ENCODE results near the gene ACBD4.
A peak's percentile ranks its signal among the peaks of the same experiment; 100 is the strongest.

The ACBD4 gene

DNA sequence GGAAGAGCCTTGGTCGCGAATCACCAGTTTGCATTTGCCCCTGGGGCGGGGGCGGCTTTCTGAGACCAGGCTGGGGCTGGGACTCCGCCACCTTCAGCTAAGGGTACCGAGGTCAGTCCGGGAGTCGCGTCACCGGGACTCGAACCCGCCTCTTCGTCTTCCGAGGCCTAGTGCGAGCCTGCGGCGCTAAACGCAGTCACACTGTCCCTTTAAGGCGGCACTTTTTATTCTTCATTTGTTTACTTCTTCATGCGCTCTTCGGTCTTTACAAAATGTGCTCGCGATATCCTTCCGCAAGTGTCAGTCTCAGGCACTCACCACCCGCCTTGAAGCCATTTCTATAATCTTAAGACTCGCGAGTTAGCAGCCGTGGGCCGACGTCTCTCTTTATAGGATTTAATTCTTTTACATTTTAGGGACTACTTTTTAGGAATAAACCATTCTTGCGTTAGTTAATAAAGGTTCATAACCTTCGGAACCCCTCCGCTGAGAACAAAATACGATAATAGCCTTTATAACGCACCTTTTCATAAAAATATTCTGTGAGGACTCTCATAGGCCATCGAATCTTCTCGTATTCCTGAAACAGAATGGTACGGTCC lies 12.2 kb downstream of the ACBD4 start (continued):
- TF ChIP-seq, protein P1, sequence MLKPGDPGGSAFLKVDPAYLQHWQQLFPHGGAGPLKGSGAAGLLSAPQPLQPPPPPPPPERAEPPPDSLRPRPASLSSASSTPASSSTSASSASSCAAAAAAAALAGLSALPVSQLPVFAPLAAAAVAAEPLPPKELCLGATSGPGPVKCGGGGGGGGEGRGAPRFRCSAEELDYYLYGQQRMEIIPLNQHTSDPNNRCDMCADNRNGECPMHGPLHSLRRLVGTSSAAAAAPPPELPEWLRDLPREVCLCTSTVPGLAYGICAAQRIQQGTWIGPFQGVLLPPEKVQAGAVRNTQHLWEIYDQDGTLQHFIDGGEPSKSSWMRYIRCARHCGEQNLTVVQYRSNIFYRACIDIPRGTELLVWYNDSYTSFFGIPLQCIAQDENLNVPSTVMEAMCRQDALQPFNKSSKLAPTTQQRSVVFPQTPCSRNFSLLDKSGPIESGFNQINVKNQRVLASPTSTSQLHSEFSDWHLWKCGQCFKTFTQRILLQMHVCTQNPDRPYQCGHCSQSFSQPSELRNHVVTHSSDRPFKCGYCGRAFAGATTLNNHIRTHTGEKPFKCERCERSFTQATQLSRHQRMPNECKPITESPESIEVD (tag by site-specific recombination; IDR thresholded peaks at IDR 0.05) = peak; percentile 42; the same call in 1 of the 2 replicates
- TF ChIP-seq, protein P2, sequence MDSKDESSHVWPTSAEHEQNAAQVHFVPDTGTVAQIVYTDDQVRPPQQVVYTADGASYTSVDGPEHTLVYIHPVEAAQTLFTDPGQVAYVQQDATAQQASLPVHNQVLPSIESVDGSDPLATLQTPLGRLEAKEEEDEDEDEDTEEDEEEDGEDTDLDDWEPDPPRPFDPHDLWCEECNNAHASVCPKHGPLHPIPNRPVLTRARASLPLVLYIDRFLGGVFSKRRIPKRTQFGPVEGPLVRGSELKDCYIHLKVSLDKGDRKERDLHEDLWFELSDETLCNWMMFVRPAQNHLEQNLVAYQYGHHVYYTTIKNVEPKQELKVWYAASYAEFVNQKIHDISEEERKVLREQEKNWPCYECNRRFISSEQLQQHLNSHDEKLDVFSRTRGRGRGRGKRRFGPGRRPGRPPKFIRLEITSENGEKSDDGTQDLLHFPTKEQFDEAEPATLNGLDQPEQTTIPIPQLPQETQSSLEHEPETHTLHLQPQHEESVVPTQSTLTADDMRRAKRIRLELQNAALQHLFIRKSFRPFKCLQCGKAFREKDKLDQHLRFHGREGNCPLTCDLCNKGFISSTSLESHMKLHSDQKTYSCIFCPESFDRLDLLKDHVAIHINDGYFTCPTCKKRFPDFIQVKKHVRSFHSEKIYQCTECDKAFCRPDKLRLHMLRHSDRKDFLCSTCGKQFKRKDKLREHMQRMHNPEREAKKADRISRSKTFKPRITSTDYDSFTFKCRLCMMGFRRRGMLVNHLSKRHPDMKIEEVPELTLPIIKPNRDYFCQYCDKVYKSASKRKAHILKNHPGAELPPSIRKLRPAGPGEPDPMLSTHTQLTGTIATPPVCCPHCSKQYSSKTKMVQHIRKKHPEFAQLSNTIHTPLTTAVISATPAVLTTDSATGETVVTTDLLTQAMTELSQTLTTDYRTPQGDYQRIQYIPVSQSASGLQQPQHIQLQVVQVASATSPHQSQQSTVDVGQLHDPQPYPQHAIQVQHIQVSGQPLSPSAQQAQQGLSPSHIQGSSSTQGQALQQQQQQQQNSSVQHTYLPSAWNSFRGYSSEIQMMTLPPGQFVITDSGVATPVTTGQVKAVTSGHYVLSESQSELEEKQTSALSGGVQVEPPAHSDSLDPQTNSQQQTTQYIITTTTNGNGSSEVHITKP (tag by site-specific recombination; IDR thresholded peaks at IDR 0.05) = peak; percentile 100
- TF ChIP-seq, protein P3, sequence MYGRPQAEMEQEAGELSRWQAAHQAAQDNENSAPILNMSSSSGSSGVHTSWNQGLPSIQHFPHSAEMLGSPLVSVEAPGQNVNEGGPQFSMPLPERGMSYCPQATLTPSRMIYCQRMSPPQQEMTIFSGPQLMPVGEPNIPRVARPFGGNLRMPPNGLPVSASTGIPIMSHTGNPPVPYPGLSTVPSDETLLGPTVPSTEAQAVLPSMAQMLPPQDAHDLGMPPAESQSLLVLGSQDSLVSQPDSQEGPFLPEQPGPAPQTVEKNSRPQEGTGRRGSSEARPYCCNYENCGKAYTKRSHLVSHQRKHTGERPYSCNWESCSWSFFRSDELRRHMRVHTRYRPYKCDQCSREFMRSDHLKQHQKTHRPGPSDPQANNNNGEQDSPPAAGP (tag by site-specific recombination; IDR thresholded peaks at IDR 0.05) = peak; percentile 97
- TF ChIP-seq ZNF366 (tag by site-specific recombination; conservative IDR thresholded peaks at IDR 0.05) = no peak; the same call in 1 of the 2 replicates
- TF ChIP-seq ZNF843 (tag by site-specific recombination; IDR thresholded peaks at IDR 0.05) = peak; percentile 82
- no peak for TF ChIP-seq ZNF404 (tag by site-specific recombination; IDR thresholded peaks at IDR 0.05)
- TF ChIP-seq ZNF112 (tag by site-specific recombination; IDR thresholded peaks at IDR 0.05) = no peak
- TF ChIP-seq ZNF776 (tag by site-specific recombination; IDR thresholded peaks at IDR 0.05; ENCODE audit: borderline replicate concordance) = no peak
- TF ChIP-seq, protein P4, sequence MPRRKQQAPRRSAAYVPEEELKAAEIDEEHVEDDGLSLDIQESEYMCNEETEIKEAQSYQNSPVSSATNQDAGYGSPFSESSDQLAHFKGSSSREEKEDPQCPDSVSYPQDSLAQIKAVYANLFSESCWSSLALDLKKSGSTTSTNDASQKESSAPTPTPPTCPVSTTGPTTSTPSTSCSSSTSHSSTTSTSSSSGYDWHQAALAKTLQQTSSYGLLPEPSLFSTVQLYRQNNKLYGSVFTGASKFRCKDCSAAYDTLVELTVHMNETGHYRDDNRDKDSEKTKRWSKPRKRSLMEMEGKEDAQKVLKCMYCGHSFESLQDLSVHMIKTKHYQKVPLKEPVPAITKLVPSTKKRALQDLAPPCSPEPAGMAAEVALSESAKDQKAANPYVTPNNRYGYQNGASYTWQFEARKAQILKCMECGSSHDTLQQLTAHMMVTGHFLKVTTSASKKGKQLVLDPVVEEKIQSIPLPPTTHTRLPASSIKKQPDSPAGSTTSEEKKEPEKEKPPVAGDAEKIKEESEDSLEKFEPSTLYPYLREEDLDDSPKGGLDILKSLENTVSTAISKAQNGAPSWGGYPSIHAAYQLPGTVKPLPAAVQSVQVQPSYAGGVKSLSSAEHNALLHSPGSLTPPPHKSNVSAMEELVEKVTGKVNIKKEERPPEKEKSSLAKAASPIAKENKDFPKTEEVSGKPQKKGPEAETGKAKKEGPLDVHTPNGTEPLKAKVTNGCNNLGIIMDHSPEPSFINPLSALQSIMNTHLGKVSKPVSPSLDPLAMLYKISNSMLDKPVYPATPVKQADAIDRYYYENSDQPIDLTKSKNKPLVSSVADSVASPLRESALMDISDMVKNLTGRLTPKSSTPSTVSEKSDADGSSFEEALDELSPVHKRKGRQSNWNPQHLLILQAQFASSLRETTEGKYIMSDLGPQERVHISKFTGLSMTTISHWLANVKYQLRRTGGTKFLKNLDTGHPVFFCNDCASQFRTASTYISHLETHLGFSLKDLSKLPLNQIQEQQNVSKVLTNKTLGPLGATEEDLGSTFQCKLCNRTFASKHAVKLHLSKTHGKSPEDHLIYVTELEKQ (tag by site-specific recombination; IDR thresholded peaks at IDR 0.05; ENCODE audit: borderline replicate concordance) = peak; percentile 90
- TF ChIP-seq ZNF701 (tag by site-specific recombination; IDR thresholded peaks at IDR 0.05) = no peak
- TF ChIP-seq, protein P5, sequence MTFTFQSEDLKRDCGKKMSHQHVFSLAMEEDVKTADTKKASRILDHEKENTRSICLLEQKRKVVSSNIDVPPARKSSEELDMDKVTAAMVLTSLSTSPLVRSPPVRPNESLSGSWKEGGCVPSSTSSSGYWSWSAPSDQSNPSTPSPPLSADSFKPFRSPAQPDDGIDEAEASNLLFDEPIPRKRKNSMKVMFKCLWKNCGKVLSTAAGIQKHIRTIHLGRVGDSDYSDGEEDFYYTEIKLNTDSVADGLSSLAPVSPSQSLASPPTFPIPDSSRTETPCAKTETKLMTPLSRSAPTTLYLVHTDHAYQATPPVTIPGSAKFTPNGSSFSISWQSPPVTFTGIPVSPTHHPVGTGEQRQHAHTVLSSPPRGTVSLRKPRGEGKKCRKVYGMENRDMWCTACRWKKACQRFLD (tag by site-specific recombination; IDR thresholded peaks at IDR 0.05) = no peak
- TF ChIP-seq KLF7 (tag by site-specific recombination; IDR thresholded peaks at IDR 0.05; ENCODE audit: borderline replicate concordance) = peak; percentile 90
- TF ChIP-seq GLIS2 (tag by site-specific recombination; IDR thresholded peaks at IDR 0.05) = no peak
- TF ChIP-seq SP7 (tag by site-specific recombination; IDR thresholded peaks at IDR 0.05) = peak; percentile 85
- TF ChIP-seq, protein P6, sequence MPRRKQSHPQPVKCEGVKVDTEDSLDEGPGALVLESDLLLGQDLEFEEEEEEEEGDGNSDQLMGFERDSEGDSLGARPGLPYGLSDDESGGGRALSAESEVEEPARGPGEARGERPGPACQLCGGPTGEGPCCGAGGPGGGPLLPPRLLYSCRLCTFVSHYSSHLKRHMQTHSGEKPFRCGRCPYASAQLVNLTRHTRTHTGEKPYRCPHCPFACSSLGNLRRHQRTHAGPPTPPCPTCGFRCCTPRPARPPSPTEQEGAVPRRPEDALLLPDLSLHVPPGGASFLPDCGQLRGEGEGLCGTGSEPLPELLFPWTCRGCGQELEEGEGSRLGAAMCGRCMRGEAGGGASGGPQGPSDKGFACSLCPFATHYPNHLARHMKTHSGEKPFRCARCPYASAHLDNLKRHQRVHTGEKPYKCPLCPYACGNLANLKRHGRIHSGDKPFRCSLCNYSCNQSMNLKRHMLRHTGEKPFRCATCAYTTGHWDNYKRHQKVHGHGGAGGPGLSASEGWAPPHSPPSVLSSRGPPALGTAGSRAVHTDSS (tag by site-specific recombination; IDR thresholded peaks at IDR 0.05) = peak; percentile 76
- peak; percentile 57 for TF ChIP-seq SP2 (tag by site-specific recombination; IDR thresholded peaks at IDR 0.05)
- TF ChIP-seq ZNF600 (tag by site-specific recombination; IDR thresholded peaks at IDR 0.05) = no peak
- TF ChIP-seq, protein P7, sequence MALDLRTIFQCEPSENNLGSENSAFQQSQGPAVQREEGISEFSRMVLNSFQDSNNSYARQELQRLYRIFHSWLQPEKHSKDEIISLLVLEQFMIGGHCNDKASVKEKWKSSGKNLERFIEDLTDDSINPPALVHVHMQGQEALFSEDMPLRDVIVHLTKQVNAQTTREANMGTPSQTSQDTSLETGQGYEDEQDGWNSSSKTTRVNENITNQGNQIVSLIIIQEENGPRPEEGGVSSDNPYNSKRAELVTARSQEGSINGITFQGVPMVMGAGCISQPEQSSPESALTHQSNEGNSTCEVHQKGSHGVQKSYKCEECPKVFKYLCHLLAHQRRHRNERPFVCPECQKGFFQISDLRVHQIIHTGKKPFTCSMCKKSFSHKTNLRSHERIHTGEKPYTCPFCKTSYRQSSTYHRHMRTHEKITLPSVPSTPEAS (tag by site-specific recombination; IDR thresholded peaks at IDR 0.05) = peak; percentile 71
- no peak for TF ChIP-seq ZNF121 (tag by site-specific recombination; IDR thresholded peaks at IDR 0.05)
- TF ChIP-seq ZNF660 (tag by site-specific recombination; IDR thresholded peaks at IDR 0.05) = peak; percentile 94
- peak; percentile 82 for TF ChIP-seq ZNF610 (tag by site-specific recombination; IDR thresholded peaks at IDR 0.05; ENCODE audit: borderline replicate concordance)
- no peak; the same call in 1 of the 2 replicates for TF ChIP-seq ZNF37A (tag by site-specific recombination; IDR thresholded peaks at IDR 0.05)
- peak; percentile 82; the same call in 1 of the 2 replicates for TF ChIP-seq ZBTB7A (tag by site-specific recombination; IDR thresholded peaks at IDR 0.05; ENCODE audit: low read depth)
- TF ChIP-seq ZNF626 (tag by site-specific recombination; IDR thresholded peaks at IDR 0.05) = no peak
- no peak for TF ChIP-seq ZNF830 (tag by site-specific recombination; IDR thresholded peaks at IDR 0.05; ENCODE audit: low read depth)
- TF ChIP-seq OSR2 (tag by site-specific recombination; IDR thresholded peaks at IDR 0.05) = 0 out of 2 replicates have a peak, but pooled peaks have one; percentile 8

Measured in HEK293 (cell line).